ENCODE measurements around the gene BBX.

BBX gene

GRCh38 chr3:107604057-107604822, 81.5 kb downstream of the BBX start:
- DNase-seq, result no peak

- DNase-seq, result no peak
These were observed 89.2 kb downstream of the BBX start for GRCh38 chr3:107611775-107612469.

GRCh38 chr3:107612664-107613084, 89.9 kb downstream of the BBX start:
- no peak for DNase-seq

GRCh38 chr3:107619549-107619948, 96.8 kb downstream of the BBX start:
- DNase-seq, result no peak

- no peak for DNase-seq
These were observed 97.8 kb downstream of the BBX start for GRCh38 chr3:107620534-107620933.

GRCh38 chr3:107621465-107621864, 98.7 kb downstream of the BBX start:
- no peak for DNase-seq

GRCh38 chr3:107627962-107628542, 105.3 kb downstream of the BBX start:
- no peak for DNase-seq

- DNase-seq, result no peak
These were observed 106.8 kb downstream of the BBX start for GRCh38 chr3:107629566-107629965.

- DNase-seq, result no peak
These were observed 108.0 kb downstream of the BBX start for GRCh38 chr3:107630779-107631178.

- DNase-seq, result no peak
These were observed 109.8 kb downstream of the BBX start for GRCh38 chr3:107632576-107632975.

- DNase-seq, result no peak
These were observed 110.8 kb downstream of the BBX start for GRCh38 chr3:107633327-107634098.

GRCh38 chr3:107634099-107634489, 111.3 kb downstream of the BBX start:
- no peak for DNase-seq

GRCh38 chr3:107637416-107638183, 114.8 kb downstream of the BBX start:
- DNase-seq, result no peak

- no peak for DNase-seq
These were observed 119.0 kb downstream of the BBX start for GRCh38 chr3:107641572-107642307.

- DNase-seq, result no peak
These were observed 120.5 kb downstream of the BBX start for GRCh38 chr3:107643038-107643883.

- DNase-seq, result no peak
These were observed 121.9 kb downstream of the BBX start for GRCh38 chr3:107644631-107645030.

GRCh38 chr3:107650788-107651187, 128.0 kb downstream of the BBX start:
- DNase-seq, result no peak

GRCh38 chr3:107651782-107652181, 129.0 kb downstream of the BBX start:
- DNase-seq, result no peak

- DNase-seq, result no peak
These were observed 131.5 kb downstream of the BBX start for GRCh38 chr3:107654218-107654617.

GRCh38 chr3:107657971-107658370, 135.2 kb downstream of the BBX start:
- DNase-seq, result no peak

Data from stimulated activated CD4-positive, alpha-beta T cell treated with anti-CD3 and anti-CD28 coated beads, Interleukin-12 subunit alpha, Interleukin-12 subunit beta, amount 100 ng/mL, for 4 hours (primary cell).